Psoas muscle (tissue), 8 donors: ENCODE results near the gene COL20A1. TPM values are rescaled to one million over a fixed set of nuclear protein-coding genes. Genes with fewer than 3 reads are reported as not detected.

ENCODE experiments used
- ATAC-seq, 4 donors: fragments of 200-7000 bp; cut with Tn5 transposase; one replicate each; pipeline ENCODE4 v1.9.1; 2020; ENCODE audit warnings: moderate library complexity in 3 of 4, mild to moderate bottlenecking in 2 of 4
- DNase-seq, 2 donors: peaks; one replicate each; pipeline ENCODE4 v3.0.0-alpha.2; 2020
- H3K27ac ChIP-seq: fragments of 200-600 bp; one replicate; pipeline ENCODE4 v1.8.0; 2022
- H3K27me3 ChIP-seq, 3 donors: fragments of 200-600 bp in 1 of 3; one replicate each; pipeline versions ENCODE4 v1.6.1 to v1.8.0; 2013 to 2022; ENCODE audit warnings: low read length in 2 of 3, mild to moderate bottlenecking in 2 of 3, moderate library complexity in 1 of 3; ENCODE audit not compliant: insufficient read depth in 3 of 3
- H3K36me3 ChIP-seq, 2 donors: fragments of 200-600 bp in 1 of 2; one replicate each; pipeline versions ENCODE4 v1.6.1 to v1.8.0; 2013 to 2022; ENCODE audit warnings: low read depth in 1 of 2, mild to moderate bottlenecking in 1 of 2, moderate library complexity in 1 of 2; ENCODE audit not compliant: insufficient read depth in 1 of 2
- H3K4me1 ChIP-seq: fragments of 200-600 bp; one replicate; pipeline ENCODE4 v1.8.0; 2022
- H3K4me3 ChIP-seq: fragments of 200-600 bp; one replicate; pipeline ENCODE4 v1.8.0; 2022; ENCODE audit warnings: mild to moderate bottlenecking
- H3K9me3 ChIP-seq: fragments of 200-600 bp; one replicate; pipeline ENCODE4 v1.8.0; 2022
- WGBS, 3 donors: extraction: QIAGEN DNeasy Blood & Tissue Kit; methylation state at CpG; one replicate each; pipeline versions ENCODE4 v1.1.6 to v1.1.7; 2013; 5-methylcytosine and 5-hydroxymethylcytosine counted together
- intact Hi-C, 2 donors: fragments of 100-400 bp; cut with DNase I; formaldehyde crosslinking; loops; one replicate each; pipeline versions ENCODE4 v1.11.0 to v1.14.2; 2022
- polyA plus RNA-seq, 3 donors: library from polyadenylated mRNA; stranded (reverse); fragments of 200-250 nt; gene quantifications; one replicate each; pipeline ENCODE4 v1.2.3, GENCODE V29; 2013
- total RNA-seq, 4 donors: library from RNA; stranded (reverse); fragmentation: NEBNext Ultra II Directional in 2 of 4; extraction: Animal tissue kit (Norgen Biotek cat#: 25700) in 2 of 4; gene quantifications; one replicate each; pipeline versions ENCODE4 v1.2.1 to v1.2.4, GENCODE V29; 2021 to 2023
- TF ChIP-seq, protein P1 (sequence below): fragments of 200-600 bp; IDR thresholded peaks from one replicate; pipeline ENCODE4 v1.8.0; 2022; ENCODE audit warnings: antibody characterized with exemption
- donor health status: healthy with polysubstance abuse.
- donor health status: DM: no; HTN: no; CAD: no; lungs with moderate emphysema.
- donor health status: Bipolar disorder and iron deficiency.
- donor health status: healthy.
- donor health status: DM: yes; HTN: yes; CAD: no.
- donor health status: DM: no; HTN: no; CAD: no.
- donor health status: DM: no; HTN: no; CAD: no.
- donor health status: DM: yes; HTN: yes; CAD: no.

Gene COL20A1
- total and polyA plus RNA-seq, 7 donors, result 0.08 to 0.09 TPM; not detected in 5

DNA sequence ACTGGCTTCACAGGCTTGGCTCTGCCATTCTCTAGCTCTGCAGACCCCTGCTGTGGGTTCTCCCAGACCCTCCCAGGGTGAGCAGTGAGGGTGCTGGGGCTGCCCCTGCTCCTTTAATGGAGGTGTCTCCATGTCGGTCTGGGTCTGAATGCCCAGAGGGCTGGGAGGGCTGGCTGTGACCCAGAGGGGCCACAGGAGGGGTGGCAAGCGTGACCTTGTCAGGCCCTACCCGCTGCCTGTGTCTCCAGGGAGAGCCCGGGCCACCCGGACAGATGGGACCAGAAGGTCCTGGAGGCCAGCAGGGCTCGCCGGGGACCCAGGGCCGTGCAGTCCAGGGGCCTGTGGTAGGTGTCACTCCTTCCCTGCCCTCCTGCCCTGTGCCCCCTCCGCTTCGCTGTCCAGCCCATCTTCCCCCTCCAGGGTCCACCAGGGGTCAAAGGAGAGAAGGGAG is 32.1 kb downstream of the COL20A1 start:
- peak; percentile 5 to 8 for DNase-seq

DNA sequence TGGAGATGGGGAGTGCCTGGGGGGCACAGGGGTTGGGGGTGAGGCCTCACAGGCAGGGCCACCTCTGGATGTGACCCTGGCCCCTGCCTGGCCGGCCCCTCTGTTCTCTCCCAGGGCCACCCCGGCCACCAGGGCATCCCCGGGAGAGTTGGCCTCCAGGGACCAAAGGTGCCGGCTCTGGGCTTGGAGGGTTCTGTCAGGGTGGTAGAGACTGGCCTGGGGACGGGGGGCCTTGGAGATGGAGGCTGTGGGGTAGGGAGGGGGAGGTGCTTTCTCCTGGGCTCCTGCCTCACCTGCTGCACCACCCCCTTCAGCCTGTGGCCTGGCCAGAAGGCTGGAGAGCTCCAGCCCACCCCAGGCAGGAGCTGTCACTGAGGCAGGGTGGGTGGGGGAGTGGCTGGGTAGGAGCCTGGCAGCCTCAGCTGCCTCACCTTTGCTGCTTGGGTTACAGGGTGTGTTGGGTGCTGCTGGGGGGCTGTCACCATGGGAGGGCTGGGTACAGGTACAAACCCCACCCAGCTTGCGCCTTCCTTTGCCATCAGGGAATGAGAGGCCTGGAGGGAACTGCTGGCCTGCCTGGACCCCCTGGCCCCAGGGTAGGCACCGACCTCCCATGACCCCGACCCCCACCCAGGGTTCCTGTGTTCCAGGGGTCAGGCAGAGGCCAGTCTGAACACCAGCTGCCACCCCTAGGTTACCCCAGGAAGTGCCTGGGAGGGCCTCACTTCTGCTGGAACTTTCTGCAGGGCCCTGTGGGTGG is 32.7 kb downstream of the COL20A1 start:
- H3K27me3 ChIP-seq, result peaks cover 0 to 64% (median 11%) of the 10 kb centered on the region in 3 donors
- H3K9me3 ChIP-seq, result no peaks in the 10 kb centered on the region
- H3K36me3 ChIP-seq, result no peaks in the 10 kb centered on the region
- intact Hi-C loops, result no loop called here
- no peak overlapping the region for H3K27ac ChIP-seq
- TF ChIP-seq, protein P1, sequence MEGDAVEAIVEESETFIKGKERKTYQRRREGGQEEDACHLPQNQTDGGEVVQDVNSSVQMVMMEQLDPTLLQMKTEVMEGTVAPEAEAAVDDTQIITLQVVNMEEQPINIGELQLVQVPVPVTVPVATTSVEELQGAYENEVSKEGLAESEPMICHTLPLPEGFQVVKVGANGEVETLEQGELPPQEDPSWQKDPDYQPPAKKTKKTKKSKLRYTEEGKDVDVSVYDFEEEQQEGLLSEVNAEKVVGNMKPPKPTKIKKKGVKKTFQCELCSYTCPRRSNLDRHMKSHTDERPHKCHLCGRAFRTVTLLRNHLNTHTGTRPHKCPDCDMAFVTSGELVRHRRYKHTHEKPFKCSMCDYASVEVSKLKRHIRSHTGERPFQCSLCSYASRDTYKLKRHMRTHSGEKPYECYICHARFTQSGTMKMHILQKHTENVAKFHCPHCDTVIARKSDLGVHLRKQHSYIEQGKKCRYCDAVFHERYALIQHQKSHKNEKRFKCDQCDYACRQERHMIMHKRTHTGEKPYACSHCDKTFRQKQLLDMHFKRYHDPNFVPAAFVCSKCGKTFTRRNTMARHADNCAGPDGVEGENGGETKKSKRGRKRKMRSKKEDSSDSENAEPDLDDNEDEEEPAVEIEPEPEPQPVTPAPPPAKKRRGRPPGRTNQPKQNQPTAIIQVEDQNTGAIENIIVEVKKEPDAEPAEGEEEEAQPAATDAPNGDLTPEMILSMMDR, result no peak
- DNase-seq, result peak; percentile 10 to 27
- WGBS, 3 donors, result 83 to 90% (median 89%) methylated on average over 6 to 8 of the region's 8 CpGs
- H3K4me3 ChIP-seq, result no peak overlapping the region
- H3K4me1 ChIP-seq, result no peaks in the 10 kb centered on the region
- ATAC-seq, result no peak

More for the DNA sequence above, 32.1 kb downstream of the COL20A1 start:
- 86 to 87% (median 86%) methylated on average over 10 of the region's 10 CpGs for WGBS, 3 donors
- intact Hi-C loops, result no loop called here
- Histone ChIP-seq H3K9me3 (no peaks in the 10 kb centered on the region), H3K27ac (no peak overlapping the region), H3K4me1 (no peaks in the 10 kb centered on the region), H3K4me3 (no peak overlapping the region), H3K36me3 (no peaks in the 10 kb centered on the region), H3K27me3 (peaks cover 0 to 70% (median 9%) of the 10 kb centered on the region in 3 donors)
- TF ChIP-seq, protein P1, result no peak
- ATAC-seq, result no peak

DNA sequence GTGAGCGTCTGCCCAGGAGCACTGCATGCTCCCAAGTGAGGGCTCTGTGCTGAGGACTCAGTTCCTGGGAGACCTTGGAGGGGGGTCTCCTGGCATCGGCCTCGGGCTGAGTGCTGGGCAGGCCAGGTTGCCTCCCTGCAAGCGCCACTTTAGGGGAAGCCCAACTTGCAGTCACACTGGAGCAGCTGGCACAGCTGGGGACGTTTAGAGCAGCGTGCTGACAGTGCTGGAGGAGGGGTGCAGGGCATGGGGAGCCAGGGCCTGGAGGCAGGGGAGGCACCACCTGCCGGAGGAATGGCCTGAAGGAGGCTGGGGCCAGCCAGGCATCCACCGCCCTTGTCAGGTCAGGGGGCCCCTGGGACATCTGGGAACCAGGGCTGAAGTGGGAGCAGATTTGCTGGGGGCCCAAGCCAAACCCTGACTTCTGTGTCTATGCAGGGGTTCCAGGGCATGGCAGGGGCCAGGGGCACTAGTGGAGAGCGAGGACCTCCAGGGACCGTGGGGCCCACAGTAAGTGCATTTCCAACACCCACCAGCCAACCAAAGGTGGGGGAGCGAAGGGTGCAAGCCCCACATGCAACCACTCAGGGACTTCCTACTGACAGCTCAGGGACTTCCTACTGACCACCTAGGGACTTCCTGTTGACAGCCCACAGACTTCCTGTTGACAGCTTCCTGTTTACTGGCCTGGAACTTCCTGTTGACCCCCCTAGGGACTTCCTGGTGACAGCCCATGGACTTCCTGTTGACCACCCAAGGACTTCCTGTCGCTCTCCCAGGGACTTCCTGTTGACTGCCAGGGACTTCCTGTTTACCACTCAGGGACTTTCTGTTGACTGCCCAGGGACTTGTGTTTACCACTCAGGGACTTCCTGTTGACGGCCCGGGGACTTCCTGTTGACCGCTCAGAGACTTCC is 33.6 kb downstream of the COL20A1 start:
- Histone ChIP-seq H3K27me3 (peaks cover 0 to 62% (median 14%) of the 10 kb centered on the region in 3 donors), H3K4me3 (no peak overlapping the region), H3K27ac (no peak overlapping the region), H3K9me3 (no peaks in the 10 kb centered on the region), H3K36me3 (no peaks in the 10 kb centered on the region), H3K4me1 (no peaks in the 10 kb centered on the region)
- no peak for ATAC-seq
- DNase-seq, result peak; percentile 8 to 41
- WGBS, 3 donors, result 72 to 75% (median 72%) methylated on average over 15 of the region's 15 CpGs
- intact Hi-C loops, result no loop called here
- TF ChIP-seq, protein P1, result no peak

DNA sequence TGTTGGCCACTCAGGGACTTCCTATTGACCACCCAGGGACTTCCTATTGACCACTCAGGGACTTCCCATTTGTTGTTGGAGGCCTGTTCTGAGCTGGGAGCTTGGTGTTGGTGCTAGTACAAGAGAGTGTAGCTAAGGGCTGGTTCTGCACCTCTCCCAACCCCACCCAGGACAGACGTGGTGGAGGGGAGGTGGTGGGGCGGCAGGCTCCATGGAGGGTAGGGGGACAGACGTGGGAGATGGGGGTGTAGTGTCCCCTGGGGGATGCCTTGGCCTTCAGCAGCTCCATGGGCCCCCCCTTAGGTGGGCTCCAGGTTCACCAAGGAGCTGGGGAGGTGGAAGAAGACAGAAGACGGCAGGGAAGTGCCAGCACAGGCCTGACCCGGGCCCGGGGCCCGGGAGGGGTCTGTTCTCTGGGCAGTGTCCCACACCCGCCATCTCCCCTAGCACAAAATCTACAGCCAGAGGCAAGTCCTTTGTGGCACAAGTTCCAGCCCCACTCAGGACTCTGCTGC is 34.3 kb downstream of the COL20A1 start:
- TF ChIP-seq, protein P1, result no peak
- DNase-seq (peak; percentile 6 to 39), ATAC-seq (no peak)
- Histone ChIP-seq H3K4me1 (no peaks in the 10 kb centered on the region), H3K9me3 (peaks cover 3% of the 10 kb centered on the region), H3K4me3 (no peak overlapping the region), H3K27me3 (peaks cover 0 to 64% (median 14%) of the 10 kb centered on the region in 3 donors), H3K36me3 (no peaks in the 10 kb centered on the region), H3K27ac (no peak overlapping the region)
- intact Hi-C loops, result no loop called here
- WGBS, 3 donors, result 89 to 90% (median 89%) methylated on average over 8 of the region's 8 CpGs
